Putamen (tissue), 1 donor: Measurements from ENCODE around the gene ENOX1.

ENCODE experiments used
- DNase-seq: peaks from one replicate; pipeline ENCODE4 v3.0.0-alpha.2; 2016; ENCODE audit warnings: low spot score

ENOX1 gene

DNA sequence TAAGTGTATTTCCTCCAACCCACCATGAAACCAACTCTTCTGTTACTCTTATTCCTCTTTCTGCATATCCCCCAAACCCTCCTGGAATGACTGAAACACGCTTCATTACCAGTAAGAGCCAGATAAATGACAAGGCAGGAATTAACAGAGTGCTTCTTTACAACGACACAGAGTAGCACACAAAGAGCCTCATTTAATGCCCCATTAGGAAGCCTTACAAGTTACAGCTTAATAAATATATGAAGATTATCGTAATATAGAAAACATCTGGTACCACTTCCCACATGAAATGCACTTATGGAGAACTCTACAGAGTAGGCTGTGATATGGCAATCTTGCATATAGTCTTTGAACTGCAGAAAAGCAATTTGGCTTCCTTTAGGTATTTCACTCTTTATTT is 116.8 kb downstream of the ENOX1 start:
- DNase-seq, result no peak

- DNase-seq, result no peak
These were observed 117.7 kb downstream of the ENOX1 start for GRCh38 chr13:43669101-43669500.

DNA sequence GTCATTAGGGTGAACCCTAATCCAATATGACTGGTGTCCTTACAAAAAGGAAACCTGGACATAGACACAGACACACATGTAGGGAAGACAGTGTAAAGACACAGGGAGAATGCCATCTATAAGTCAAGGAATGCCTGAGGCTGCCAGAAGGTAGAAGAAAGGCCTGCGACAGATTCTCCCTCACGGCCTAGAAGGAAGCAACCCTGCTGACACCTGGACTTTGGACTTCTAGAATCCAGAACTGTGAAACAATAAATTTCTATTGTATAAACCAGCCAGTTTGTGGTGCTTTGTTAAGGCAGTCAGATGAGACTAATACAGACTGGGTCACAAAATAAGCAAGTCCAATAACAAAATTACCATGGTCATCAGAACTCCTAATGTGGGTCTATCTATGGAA is 120.4 kb downstream of the ENOX1 start:
- DNase-seq, result no peak

- no peak for DNase-seq
These were observed 121.4 kb downstream of the ENOX1 start for GRCh38 chr13:43665388-43665787.

- no peak for DNase-seq
These were observed 122.0 kb downstream of the ENOX1 start for GRCh38 chr13:43664700-43665191.

DNA sequence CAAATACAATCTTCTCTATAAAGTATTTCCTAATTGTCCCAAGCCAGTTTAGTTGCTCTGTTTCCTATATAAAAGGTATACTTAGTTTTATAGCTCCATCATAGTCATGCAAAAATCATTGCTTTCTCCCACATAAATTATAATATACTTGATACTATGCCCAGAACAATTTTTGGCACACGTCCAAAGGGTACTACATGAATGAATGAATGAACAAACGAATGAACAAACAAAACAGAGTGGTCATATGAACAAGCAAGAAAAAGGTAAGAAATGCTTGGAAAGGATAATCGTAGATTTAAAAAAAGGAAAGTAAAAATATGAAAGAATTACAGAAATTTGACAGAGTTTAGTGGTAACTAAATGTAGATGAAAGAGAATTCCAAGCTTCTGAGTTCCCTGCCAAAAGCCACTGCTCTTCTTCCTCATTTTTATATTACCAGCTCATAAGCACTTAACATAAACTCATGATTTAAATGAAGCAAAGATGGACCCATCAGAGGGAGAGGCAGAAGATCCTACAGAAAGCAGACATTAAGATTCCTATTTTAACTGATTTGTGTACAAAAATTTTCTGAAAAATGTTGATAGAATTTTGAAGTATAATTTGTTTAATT is 123.2 kb downstream of the ENOX1 start:
- DNase-seq, result no peak

DNA sequence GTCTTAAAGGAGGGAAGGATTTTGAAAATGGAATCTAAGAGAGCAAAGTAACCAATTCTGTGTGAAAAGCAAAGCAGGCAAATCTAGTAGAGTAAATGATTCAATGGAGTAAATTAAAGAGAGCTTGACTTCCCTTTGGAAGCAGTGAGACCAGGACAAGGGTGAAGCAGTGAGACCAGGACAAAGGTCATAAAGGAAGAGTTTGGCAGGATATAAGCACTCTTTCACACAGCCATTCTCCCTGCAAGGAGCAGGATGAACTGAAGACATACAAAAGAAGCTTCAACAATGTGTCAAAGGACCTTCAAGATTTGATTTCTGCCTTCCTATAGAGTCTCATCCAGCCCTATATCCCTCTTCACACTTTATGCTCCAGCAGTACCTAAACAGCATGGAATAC is 123.8 kb downstream of the ENOX1 start:
- DNase-seq, result no peak

DNA sequence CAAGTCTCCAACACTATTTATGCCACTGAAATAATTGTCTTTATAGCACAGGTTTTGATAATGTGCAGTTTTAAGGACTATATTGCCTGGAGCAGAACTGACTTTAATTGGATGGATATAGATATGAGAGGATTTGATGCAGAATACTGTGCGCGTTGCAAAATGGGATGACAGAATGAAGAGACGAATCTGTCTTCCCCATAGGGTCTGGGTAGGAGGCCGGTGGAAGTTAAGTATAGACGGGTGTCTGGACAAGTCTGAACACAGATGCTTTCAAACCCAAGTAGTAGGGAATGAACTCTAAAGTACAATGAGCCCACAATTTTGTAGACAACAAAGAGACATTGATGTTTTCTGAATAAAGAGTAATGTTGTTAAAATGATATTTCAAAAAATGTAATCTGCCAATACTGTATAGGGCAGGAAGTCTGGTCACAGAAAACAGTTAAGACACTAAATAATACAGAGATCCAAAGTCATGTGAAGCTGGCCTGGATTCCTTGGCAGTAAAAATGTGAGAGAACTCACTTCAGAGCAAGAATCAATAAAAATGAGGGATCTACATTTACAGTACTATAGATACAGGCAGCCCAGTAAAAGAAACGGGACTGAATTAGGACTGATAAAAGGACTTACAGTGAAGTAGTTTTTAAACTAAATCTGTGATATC is 125.5 kb downstream of the ENOX1 start:
- no peak for DNase-seq

GRCh38 chr13:43657485-43657884 is 129.3 kb downstream of the ENOX1 start:
- DNase-seq, result no peak

DNA sequence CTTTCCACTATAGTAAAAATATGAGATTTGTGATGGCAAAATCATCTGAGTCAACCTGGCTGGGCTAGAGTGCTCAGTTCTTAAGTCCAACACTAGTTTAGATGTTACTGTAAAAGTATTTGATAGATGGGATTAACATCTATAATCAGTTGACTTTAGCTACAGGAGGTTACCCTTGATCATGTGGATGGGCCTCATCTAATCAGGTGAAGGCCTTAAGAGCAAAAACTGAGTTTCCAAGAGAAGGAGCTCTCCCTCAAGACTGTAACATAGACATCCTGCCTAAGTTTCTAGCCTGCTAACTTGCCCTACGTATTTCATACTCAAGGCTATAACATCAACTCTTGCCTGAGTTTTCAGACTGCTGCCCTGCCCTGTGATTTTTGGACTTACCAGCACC is 132.8 kb downstream of the ENOX1 start:
- DNase-seq, result no peak

GRCh38 chr13:43653395-43653794 is 133.4 kb downstream of the ENOX1 start:
- DNase-seq, result no peak

DNA sequence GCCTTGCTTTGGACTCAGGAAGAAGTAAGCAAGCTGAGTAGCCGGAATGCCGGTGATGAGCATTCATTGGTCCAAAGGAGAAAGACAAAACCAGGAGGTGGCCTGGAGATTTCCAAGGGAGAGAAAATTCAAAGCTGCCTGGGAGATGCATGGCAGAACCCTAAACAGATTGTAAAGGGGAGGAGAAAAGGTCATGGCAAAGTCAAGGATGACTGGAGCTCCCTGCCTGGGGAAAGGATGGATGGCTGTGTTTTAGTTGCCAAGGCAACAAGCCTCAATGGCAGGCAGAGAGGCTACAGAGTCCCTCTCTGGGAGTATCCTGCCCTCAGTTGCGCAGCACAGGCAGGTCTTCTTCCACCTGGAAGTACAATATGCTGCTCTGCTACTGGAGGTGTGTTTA is 134.0 kb downstream of the ENOX1 start:
- DNase-seq, result no peak

DNA sequence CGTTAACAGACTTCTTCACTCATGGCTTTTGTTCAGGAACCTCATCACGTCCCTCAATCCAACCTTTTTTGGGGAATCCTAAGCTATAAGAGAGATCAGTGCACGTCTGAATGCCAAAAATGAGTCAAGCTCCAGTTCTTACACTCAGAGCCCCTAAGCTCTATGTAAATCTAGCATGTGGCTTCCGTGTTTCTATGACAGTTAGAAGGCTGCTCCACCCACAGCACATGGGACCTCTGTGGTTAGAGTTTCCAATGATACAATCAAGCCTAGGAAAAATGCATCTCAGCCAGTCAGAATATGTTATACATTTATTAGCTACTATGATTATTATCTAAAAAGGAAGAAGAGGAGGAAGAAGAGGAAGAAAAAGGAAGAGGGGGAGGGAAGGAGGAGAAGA is 135.9 kb downstream of the ENOX1 start:
- DNase-seq, result no peak

- no peak for DNase-seq
These were observed 138.0 kb downstream of the ENOX1 start for GRCh38 chr13:43648733-43649132.

- no peak for DNase-seq
These were observed 139.3 kb downstream of the ENOX1 start for GRCh38 chr13:43647471-43647870.

- peak; percentile 47 for DNase-seq
These were observed 146.3 kb downstream of the ENOX1 start for GRCh38 chr13:43640476-43640875.

DNA sequence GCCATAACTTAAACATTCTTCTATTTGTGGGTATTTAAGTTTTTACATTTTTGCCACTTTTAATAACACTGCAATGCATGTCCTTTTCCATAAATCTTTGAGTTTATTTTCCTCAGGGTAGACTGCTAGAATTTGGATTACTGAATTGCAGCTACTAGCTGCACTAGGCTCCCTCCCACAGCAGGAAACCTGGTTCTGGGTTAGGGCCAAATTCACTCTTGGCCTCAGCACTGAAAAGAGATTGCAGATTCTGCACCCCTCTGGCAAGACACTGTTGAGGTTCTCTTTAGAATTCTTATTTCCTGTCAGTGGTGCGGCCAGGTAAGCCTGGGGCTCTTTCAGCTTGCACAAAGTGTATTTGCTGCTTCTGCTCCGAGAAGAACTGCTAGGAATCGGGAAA is 155.7 kb downstream of the ENOX1 start:
- no peak for DNase-seq

DNA sequence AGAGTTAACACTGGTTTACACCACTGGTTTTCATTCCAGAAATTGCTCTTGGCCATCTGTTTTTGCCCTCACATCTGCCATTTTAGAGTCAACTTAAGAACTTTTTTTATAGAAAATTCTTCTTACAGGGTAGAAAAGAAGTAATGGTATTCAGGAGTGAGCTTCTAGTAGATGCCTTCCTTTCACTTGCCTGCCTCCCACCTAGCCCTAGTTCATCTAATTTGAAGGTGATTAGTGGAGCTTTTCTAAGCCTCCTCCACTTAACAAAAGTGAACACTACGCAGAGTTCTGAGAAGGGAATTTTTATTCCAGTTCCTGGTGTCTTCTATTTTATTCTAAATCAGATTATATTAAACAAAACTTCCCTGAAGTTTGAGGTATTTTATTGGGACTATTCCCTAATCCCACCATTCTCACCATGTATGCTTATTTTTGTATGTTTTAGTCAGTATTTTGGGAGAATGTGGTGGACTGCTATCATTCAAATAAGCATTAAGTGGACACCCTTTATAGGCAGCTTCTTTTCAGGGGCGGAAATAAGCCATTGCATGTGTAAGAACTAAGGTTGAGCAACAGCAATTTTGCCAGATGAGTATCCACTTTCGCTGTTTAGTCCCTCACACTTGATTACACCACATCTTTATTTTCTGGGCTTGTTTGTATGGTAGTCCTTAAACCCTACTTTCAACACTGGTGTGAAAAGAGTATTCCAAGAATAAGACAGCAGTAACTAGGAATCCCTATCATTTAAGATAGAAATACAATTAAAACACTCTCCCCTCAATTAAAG is 156.9 kb downstream of the ENOX1 start:
- peak; percentile 52 for DNase-seq

DNA sequence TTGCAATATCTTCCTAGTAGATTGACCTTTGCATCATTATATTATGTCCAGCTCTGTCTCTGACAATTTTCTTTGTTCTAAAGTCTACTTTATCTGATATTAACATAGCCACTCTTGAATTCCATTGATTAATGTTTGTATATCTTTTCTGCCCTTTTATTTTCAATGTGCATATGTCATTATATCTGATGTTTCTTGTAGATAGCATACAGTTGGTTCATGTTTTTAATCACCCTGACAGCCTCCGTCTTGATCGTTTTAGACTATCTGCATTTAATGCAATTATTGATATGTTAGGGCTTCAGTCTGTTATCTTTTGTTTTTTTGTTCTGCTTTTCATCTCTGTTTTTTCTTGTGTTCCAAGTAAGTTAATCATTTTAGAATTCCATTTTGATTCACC is 159.8 kb downstream of the ENOX1 start:
- DNase-seq, result no peak

DNA sequence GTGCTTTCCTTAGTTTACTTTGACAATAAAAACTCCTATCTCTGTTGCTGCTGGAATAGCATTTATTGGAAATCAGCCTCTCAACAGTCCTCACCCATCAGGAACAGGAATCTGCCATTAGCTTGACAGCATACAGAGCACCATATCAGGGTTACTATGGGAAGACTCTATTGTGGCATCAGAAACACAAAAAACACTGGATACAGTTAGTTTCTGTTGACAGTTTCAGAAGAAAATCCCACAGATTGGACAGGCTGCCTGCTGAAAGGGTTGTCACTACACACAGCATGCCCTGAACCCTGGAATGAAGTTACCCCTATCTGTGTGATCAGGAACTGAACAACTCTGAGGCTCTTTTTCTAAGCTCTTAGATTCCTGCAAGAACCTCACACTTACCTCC is 172.7 kb downstream of the ENOX1 start:
- DNase-seq, result no peak

- no peak for DNase-seq
These were observed 175.2 kb downstream of the ENOX1 start for GRCh38 chr13:43611281-43612273.
